Measurements from ENCODE around the gene CDC34.

Gene CDC34

GRCh38 chr19:588741-589692, 57.5 kb downstream of the CDC34 start:
- DNase-seq (ENCODE audit: low read depth) = no peak

GRCh38 chr19:589693-590395, 58.3 kb downstream of the CDC34 start, which contains the start of gene HCN2:
HCN2 (plus strand) TSS chr19:589881; CDS start chr19:589946, 65 bp downstream.
- no peak for DNase-seq (ENCODE audit: low read depth)

- no peak for DNase-seq (ENCODE audit: low read depth)
Measured at GRCh38 chr19:590396-590745, 58.8 kb downstream of the CDC34 start.

- DNase-seq (ENCODE audit: low read depth) = no peak
Measured at GRCh38 chr19:590750-591098, 59.2 kb downstream of the CDC34 start.

- DNase-seq (ENCODE audit: low read depth) = no peak
Measured at GRCh38 chr19:591099-591958, 59.8 kb downstream of the CDC34 start.
